ENCODE data around the gene ROBO1.

DNA sequence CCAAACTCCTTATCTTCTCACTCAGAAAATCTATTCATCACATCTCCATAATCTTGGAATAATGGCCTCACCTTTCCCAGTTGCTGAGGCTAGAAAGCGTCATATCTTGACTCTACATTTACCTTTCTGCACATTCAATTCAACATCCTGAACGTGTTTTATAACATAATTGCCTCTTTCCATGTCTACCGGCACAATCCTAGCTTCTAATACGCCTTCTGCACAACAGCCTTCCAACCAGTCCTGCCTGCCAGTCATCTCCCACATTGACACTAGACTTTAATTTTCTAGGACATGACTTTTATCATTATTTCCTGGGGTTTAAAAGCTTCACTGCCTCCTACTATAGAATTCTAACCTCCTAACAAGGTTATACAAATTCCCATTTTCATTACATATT lies 906.6 kb downstream of the ROBO1 start:
- TF ChIP-seq, protein P1, sequence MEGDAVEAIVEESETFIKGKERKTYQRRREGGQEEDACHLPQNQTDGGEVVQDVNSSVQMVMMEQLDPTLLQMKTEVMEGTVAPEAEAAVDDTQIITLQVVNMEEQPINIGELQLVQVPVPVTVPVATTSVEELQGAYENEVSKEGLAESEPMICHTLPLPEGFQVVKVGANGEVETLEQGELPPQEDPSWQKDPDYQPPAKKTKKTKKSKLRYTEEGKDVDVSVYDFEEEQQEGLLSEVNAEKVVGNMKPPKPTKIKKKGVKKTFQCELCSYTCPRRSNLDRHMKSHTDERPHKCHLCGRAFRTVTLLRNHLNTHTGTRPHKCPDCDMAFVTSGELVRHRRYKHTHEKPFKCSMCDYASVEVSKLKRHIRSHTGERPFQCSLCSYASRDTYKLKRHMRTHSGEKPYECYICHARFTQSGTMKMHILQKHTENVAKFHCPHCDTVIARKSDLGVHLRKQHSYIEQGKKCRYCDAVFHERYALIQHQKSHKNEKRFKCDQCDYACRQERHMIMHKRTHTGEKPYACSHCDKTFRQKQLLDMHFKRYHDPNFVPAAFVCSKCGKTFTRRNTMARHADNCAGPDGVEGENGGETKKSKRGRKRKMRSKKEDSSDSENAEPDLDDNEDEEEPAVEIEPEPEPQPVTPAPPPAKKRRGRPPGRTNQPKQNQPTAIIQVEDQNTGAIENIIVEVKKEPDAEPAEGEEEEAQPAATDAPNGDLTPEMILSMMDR (IDR thresholded peaks at IDR 0.05; ENCODE audit: borderline replicate concordance, extremely low read depth, low read length, poor library complexity, severe bottlenecking), result no peak
- TF ChIP-seq EZH2 (IDR thresholded peaks at IDR 0.05; ENCODE audit: borderline replicate concordance, low read depth, low read length, severe bottlenecking), result no peak
